WTC11 (cell line): ENCODE measurements around the gene TH.

ENCODE experiments used
- NR2C2 ChIP-seq: sonication (generic); formaldehyde crosslinking; IDR thresholded peaks from 2 replicates; pipeline ENCODE4 v1.8.0; 2022; ENCODE audit warnings: mild to moderate bottlenecking, missing genetic modification reagents
- PRRX2 ChIP-seq: fragments of 250-450 bp; sonication (Bioruptor Pico); IDR thresholded peaks from 2 replicates; pipeline ENCODE4 v1.8.0; 2021; ENCODE audit warnings: mild to moderate bottlenecking
- SP1 ChIP-seq: sonication (generic); formaldehyde crosslinking; conservative IDR thresholded peaks from 2 replicates; pipeline ENCODE4 v1.8.1; 2022; ENCODE audit warnings: missing genetic modification reagents
- TF ChIP-seq, protein P1 (sequence below): fragments of 200-600 bp; IDR thresholded peaks from 2 replicates; pipeline ENCODE4 v1.8.0; 2022; ENCODE audit warnings: antibody characterized with exemption
- TF ChIP-seq, protein P2 (sequence below): sonication (generic); formaldehyde crosslinking; IDR thresholded peaks from 2 replicates; pipeline ENCODE4 v1.8.1; 2023; ENCODE audit warnings: mild to moderate bottlenecking, missing genetic modification reagents, moderate library complexity
- TF ChIP-seq, protein P3 (sequence below): sonication (generic); formaldehyde crosslinking; IDR thresholded peaks from 2 replicates; pipeline ENCODE4 v1.8.1; 2023; ENCODE audit warnings: mild to moderate bottlenecking, missing genetic modification reagents
- TF ChIP-seq, protein P4 (sequence below): sonication (generic); formaldehyde crosslinking; IDR thresholded peaks from 2 replicates; pipeline ENCODE4 v1.8.1; 2022; ENCODE audit warnings: mild to moderate bottlenecking, moderate library complexity, missing genetic modification reagents
- TF ChIP-seq, protein P5 (sequence below): sonication (generic); formaldehyde crosslinking; IDR thresholded peaks from 2 replicates; pipeline ENCODE4 v1.8.1; 2022; ENCODE audit warnings: missing genetic modification reagents, borderline replicate concordance

GRCh38 chr11:2221024-2221423 lies 49.4 kb upstream of the TH start:
- TF ChIP-seq SP1 (no peak), NR2C2 (CRISPR knock-in tag) (no peak), PRRX2 (CRISPR knock-in tag) (no peak)
- TF ChIP-seq, protein P1, sequence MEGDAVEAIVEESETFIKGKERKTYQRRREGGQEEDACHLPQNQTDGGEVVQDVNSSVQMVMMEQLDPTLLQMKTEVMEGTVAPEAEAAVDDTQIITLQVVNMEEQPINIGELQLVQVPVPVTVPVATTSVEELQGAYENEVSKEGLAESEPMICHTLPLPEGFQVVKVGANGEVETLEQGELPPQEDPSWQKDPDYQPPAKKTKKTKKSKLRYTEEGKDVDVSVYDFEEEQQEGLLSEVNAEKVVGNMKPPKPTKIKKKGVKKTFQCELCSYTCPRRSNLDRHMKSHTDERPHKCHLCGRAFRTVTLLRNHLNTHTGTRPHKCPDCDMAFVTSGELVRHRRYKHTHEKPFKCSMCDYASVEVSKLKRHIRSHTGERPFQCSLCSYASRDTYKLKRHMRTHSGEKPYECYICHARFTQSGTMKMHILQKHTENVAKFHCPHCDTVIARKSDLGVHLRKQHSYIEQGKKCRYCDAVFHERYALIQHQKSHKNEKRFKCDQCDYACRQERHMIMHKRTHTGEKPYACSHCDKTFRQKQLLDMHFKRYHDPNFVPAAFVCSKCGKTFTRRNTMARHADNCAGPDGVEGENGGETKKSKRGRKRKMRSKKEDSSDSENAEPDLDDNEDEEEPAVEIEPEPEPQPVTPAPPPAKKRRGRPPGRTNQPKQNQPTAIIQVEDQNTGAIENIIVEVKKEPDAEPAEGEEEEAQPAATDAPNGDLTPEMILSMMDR: no peak
- TF ChIP-seq, protein P2, sequence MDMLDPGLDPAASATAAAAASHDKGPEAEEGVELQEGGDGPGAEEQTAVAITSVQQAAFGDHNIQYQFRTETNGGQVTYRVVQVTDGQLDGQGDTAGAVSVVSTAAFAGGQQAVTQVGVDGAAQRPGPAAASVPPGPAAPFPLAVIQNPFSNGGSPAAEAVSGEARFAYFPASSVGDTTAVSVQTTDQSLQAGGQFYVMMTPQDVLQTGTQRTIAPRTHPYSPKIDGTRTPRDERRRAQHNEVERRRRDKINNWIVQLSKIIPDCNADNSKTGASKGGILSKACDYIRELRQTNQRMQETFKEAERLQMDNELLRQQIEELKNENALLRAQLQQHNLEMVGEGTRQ (CRISPR knock-in tag): no peak
- TF ChIP-seq, protein P3, sequence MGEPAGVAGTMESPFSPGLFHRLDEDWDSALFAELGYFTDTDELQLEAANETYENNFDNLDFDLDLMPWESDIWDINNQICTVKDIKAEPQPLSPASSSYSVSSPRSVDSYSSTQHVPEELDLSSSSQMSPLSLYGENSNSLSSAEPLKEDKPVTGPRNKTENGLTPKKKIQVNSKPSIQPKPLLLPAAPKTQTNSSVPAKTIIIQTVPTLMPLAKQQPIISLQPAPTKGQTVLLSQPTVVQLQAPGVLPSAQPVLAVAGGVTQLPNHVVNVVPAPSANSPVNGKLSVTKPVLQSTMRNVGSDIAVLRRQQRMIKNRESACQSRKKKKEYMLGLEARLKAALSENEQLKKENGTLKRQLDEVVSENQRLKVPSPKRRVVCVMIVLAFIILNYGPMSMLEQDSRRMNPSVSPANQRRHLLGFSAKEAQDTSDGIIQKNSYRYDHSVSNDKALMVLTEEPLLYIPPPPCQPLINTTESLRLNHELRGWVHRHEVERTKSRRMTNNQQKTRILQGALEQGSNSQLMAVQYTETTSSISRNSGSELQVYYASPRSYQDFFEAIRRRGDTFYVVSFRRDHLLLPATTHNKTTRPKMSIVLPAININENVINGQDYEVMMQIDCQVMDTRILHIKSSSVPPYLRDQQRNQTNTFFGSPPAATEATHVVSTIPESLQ (CRISPR knock-in tag): no peak
- TF ChIP-seq, protein P4, sequence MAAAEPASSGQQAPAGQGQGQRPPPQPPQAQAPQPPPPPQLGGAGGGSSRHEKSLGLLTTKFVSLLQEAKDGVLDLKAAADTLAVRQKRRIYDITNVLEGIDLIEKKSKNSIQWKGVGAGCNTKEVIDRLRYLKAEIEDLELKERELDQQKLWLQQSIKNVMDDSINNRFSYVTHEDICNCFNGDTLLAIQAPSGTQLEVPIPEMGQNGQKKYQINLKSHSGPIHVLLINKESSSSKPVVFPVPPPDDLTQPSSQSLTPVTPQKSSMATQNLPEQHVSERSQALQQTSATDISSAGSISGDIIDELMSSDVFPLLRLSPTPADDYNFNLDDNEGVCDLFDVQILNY (CRISPR knock-in tag): no peak
- TF ChIP-seq, protein P5, sequence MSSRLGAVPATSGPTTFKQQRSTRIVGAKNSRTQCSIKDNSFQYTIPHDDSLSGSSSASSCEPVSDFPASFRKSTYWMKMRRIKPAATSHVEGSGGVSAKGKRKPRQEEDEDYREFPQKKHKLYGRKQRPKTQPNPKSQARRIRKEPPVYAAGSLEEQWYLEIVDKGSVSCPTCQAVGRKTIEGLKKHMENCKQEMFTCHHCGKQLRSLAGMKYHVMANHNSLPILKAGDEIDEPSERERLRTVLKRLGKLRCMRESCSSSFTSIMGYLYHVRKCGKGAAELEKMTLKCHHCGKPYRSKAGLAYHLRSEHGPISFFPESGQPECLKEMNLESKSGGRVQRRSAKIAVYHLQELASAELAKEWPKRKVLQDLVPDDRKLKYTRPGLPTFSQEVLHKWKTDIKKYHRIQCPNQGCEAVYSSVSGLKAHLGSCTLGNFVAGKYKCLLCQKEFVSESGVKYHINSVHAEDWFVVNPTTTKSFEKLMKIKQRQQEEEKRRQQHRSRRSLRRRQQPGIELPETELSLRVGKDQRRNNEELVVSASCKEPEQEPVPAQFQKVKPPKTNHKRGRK (CRISPR knock-in tag): no peak
